GM12873 (cell line): ENCODE measurements around the gene MEF2C.

Experiments
- TF ChIP-seq, protein P1 (sequence below): IDR thresholded peaks from 2 replicates; pipeline ENCODE4 v1.5.1; 2012; ENCODE audit warnings: low read depth, mild to moderate bottlenecking, moderate library complexity, low read length, control low read depth; ENCODE audit not compliant: insufficient read depth; ENCODE audit errors: missing control alignments

Gene MEF2C

DNA sequence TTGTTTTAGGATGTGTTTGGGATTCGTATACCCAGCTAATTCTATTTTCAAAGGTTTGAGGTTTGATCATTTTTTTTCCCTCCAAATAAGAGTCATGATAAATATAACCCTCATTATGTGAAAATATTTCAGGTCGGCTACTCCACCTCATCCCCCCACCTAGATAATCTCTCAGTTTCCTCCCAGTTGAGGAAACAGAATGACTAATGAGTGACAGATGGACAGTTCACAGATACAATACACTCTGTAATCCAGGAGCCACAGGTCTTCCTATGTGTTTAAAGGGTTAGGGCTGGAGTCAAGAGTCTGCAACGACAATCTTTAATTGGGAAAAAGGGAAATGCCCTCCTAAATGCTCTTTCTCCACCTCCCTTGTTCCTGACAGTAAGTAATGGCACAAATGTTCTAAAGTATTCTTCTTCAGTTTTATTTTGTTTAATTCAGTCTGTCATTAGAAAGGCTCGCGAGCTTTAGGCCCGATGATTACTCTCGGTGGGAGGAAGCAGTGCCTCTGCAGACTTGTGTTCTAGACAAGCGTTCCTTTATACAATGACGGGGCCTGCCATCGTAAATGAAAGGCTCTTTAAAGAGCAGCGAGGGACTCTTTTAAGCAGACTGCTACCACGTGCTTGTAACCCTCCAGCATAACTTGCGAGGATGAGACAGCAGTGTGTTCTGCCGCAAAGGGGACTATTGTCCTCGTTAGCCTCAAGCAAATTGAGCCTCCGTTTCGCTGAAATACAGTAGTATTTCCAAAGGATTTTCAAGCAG lies 69.0 kb downstream of the MEF2C start:
- TF ChIP-seq, protein P1, sequence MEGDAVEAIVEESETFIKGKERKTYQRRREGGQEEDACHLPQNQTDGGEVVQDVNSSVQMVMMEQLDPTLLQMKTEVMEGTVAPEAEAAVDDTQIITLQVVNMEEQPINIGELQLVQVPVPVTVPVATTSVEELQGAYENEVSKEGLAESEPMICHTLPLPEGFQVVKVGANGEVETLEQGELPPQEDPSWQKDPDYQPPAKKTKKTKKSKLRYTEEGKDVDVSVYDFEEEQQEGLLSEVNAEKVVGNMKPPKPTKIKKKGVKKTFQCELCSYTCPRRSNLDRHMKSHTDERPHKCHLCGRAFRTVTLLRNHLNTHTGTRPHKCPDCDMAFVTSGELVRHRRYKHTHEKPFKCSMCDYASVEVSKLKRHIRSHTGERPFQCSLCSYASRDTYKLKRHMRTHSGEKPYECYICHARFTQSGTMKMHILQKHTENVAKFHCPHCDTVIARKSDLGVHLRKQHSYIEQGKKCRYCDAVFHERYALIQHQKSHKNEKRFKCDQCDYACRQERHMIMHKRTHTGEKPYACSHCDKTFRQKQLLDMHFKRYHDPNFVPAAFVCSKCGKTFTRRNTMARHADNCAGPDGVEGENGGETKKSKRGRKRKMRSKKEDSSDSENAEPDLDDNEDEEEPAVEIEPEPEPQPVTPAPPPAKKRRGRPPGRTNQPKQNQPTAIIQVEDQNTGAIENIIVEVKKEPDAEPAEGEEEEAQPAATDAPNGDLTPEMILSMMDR: no peak

DNA sequence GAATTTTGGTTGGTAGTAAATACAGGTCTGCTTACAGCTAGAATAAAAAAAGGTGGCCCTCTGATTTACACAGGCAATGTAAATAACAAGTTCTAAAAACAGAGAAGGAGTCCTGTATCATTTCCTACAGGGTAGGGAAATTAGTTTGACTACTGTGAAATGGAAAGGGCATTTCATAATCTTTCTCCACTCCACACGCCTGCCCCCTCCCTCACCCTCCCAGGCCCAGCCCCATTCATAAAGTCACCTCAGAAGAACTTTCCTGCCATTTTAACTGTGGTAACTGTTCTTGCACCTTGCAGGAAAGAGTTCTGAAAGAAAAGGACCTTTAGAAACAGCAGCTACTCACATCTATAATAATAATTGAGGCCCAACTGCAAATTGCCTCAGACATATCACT lies 69.7 kb downstream of the MEF2C start:
- TF ChIP-seq, protein P1: no peak

DNA sequence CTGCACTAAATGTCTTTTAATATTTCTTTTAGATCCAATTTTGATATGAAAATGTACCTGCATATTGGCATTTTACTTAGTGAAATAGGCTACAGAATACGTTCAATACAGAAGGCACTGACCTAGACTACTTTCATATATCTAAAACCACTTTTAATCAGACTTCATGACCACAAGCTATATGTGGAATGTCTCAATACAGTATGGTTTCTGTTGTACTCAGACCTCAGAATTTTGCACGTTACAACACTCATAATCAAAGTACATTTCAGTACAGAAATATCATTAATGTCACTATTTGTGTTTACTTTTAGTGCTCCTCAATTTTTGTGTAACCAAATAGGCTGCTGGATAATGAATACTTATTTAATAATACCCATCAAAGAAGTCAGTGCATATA lies 74.8 kb downstream of the MEF2C start:
- TF ChIP-seq, protein P1: no peak

DNA sequence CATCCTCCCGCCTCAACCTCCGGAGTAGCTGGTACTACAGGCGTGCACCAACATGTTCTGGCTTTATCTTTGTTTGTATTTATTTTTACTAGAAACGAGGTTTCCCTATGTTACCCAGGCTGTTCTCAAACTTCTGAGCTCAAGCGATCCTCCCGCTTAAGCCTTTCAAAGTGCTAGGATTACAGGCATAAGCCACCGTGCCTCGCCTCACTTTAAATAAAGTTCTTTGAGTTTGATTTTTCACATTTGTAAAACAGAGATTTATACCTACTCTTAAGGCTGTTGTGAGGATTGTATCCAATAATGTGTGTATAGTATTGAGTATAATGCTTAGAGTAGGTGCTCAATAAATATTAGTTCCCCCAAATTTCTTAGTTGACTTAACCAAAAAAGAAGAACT lies 75.7 kb downstream of the MEF2C start:
- TF ChIP-seq, protein P1: no peak

DNA sequence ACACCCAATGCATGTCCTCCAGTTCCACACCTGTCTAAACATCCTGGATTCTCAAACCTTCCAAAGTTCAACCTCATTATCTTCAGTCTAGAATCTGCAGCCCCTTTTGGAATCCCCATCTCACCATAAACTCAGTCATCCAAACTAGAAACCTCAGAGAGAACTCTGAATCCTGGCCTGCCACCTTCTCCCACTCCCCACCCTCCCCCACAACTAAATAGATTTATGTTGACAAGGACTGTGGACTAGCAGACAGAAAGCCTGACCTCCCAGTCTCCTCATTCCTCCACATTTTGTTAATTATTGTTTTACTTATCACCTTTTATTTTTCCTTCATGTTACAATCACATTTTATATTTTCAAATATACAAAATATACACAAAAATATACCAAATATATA lies 76.6 kb downstream of the MEF2C start:
- TF ChIP-seq, protein P1: no peak

DNA sequence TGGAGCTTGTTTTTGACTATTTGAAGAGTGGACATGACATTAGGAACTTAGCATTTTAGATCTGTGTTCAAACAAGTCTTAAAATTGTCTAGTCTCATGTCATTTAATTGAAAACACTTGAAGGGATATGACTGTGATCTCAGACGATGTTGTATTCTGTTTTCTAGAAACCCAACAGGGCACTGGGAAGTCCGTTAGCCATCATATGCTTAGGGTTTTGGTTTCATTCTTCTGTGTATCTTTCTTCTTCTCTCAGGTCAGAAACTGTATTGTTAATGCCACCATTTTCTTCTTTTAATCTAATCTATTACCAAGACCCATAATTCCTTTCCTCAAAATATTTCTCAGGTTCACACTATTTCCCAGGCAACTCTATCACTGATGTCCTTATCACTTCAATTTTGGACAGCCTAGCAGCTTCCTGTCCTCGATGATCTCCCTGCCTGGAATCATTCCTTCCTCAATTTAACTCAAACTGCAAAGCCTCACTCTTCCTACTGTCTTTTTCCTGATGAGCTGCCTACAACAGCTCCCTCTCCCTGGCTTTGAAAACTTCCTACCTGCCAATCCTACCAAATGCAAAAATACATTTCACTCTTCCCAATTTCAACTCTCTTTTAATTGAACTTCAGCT lies 77.7 kb downstream of the MEF2C start:
- TF ChIP-seq, protein P1: no peak

DNA sequence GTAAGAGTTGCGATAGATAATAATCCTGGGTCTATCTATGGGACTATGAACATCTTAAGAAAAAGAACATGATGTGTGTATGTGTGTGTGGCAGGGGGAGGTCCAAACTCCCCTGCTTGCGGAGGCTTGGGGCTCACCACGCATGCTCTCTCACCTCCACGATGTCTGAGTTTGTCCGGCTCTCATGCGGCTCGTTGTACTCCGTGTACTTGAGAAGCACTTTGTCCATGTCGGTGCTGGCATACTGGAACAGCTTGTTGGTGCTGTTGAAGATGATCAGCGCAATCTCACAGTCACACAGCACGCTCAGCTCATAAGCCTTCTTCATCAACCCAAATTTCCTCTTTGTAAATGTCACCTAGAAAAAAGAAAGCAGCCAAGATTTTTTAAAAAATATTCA lies 78.5 kb downstream of the MEF2C start:
- TF ChIP-seq, protein P1: no peak
